IPS DF 19.7 (cell line): ENCODE measurements around the gene MB.

Experiments used
- DNase-seq: peaks from one replicate; pipeline ENCODE4 v3.0.0-alpha.2; 2013; ENCODE audit warnings: low read depth, low spot score

Gene MB

DNA sequence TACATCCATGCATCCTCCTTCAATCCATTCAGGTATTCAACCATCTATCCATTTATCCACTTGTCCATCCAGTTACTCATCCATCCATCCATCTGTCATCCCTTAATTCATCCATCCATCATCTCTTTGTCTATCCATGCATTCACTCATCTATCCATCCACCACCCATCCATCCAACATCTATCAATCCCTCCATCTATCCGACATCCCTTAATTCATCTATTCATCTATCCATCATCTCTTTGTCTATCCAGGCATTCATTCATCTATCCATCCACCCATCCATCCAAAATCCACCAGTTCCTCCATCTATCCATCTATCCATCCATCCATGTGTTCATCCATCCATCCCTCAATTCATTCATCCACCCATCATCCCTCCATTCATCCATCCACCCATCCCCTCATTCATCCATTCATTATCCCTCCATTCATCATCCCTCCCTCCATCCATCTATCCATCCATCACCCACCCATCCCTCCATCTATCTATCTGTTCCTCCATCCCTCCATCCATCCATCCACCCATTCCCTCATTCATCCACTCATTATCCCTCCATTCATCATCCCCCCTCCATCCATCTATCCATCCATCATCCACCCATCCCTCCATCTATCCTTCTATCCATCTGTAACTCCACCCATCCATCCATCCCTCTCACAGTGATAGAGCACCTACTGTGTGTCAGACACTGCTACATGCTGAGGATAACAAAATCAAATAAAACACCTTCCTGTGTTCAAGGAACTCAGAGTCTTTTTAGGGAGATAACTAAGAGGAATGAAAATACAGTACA is 1.5 kb upstream of the MB start:
- DNase-seq, result no peak

GRCh38 chr22:35616043-35616442 is 1.1 kb downstream of the MB start:
- no peak for DNase-seq

- no peak for DNase-seq
Observed at GRCh38 chr22:35615156-35615555, 2.0 kb downstream of the MB start.

GRCh38 chr22:35614404-35614803 is 2.7 kb downstream of the MB start:
- DNase-seq, result no peak

DNA sequence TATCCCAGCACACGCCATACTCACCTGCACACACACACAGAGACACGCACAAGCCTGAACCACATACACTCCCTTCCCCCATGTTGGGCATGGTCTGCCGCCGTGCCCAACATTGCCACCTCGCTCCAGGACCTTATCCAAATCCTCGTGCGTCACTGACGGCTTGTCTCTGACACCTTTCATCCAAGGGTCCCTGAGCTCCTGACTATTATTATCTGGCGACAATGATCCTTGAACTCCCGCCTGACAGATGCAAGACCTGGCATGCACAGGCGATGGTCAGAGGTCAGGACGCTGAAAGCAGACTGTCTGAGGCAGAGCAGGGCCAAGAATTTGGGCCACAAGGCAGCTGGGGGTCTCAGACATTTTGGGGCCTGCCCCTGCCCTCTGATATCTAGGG is 4.2 kb downstream of the MB start:
- no peak for DNase-seq

DNA sequence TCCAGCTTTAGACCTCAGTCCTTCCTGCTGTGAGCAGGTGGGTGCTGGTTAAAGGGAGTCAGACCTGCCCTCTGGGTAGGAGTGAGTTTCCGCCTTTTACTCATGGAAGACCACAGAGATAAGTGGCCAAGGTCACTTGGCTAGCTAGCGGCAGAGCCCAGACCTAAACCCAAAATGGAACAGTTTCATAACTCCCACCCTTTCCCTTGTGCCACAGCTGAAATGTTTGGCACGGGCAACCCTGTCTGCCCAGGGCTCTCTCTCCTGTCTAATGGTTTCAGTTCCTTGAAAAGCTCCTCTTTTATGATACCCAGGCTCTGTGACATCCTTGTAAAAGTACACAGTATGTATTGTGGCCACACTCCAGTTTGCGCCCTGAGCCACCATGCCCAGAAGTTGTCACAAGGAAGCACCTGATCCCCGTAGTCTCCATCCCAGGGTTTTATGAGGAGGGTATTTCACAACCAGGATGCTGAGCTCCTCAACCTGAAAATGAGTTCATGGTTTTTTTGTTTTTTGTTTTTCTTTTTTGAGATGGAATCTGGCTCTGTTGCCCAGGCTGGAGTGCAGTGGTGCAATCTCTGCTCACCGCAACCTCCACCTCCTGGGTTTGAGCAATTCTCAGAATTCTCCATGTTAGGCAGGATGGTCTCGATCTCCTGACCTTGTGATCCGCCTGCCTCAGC is 5.1 kb downstream of the MB start:
- DNase-seq, result no peak

DNA sequence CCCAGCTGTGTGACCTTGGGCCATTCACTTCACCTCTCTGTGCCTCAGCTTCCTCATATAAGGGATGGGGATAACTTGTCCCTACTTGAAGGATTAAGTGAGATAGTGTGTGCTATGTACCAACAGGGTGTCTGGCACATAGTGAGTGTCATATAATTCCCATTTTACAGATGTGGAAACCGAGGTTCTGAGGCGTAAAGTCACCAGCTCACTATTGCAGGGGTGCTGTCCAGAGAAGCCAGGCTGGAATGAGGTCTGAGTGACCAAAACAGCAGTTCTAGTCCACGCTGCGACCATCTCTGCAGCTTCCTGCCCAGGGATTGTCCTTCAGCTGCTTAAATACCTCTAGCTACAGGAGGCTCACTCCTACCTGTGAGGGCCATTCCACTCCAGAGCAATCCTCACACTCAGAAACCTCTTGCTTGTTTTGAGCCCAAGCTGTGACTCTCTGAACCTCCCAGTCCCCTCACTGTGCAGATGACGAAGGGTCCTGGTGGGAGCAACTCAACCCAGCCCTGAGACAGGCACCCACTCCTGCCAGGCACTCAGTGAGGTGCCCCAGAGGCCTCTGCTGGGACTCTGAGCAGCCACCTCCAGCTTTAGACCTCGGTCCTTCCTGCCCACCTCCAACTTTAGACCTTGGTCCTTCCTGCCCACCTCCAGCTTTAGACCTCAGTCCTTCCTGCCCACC is 5.8 kb downstream of the MB start:
- no peak for DNase-seq

DNA sequence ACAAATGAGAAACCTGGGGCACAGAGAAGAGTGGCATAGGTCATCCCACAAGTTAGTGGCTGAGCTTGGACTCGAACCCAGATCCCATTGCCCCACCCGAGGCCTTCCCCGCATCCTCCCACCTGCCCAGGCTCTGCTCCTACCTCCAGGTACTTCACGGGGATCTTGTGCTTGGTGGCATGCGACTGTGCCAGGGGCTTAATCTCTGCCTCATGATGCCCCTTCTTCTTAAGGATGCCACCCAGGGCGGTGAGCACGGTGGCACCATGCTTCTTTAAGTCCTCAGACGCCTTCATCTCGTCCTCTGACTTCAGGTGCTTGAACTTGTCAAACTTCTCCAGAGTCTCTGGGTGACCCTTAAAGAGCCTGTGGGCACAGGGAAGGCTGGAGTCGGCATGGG is 6.4 kb downstream of the MB start:
- no peak for DNase-seq

- no peak for DNase-seq
Observed at GRCh38 chr22:35609761-35610160, 7.4 kb downstream of the MB start.

- DNase-seq, result no peak
Observed at GRCh38 chr22:35609261-35609660, 7.9 kb downstream of the MB start.

DNA sequence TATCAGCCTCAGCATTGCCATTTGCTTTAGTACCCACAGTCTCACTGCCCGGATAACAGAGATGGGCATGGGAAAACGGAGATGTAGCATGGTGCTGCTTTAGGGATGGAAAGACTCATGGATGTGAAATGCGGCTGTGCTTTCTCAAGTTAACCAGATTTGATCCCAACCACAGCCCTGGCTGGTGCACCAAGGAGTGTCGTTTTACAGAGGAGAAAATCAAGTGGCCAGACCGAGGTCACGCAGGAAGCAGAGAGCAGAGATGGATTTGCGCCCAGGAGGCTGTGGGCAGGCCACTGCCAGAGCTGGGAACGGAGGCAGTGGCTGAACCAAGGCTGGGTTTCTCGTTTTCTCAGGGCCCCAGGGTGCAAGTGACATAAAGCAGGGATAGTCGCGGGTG is 9.0 kb downstream of the MB start:
- no peak for DNase-seq

DNA sequence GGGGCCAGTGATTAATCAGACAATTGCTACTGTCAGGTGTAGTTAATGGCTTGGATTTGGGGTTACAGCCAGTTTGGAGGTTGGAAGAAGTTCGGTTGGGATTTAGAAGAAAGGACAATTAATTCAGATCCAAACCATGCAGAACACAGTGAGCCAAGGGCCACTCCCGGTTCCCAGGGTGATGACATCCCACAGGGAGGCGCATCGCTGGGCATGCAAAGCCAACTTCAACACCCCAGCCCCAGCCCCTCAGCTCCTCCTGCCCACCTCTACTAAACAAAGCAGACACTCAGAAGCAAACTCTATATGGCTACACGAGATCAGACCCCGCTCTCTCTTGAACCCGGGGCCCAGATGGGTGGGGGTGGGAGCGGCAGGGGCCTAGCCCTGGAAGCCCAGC is 10.2 kb downstream of the MB start:
- DNase-seq, result no peak

- DNase-seq, result no peak
Observed at GRCh38 chr22:35605851-35606481, 11.2 kb downstream of the MB start.

GRCh38 chr22:35605369-35605680 is 11.8 kb downstream of the MB start:
- no peak for DNase-seq

GRCh38 chr22:35604621-35605368 is 12.3 kb downstream of the MB start:
- DNase-seq, result no peak

DNA sequence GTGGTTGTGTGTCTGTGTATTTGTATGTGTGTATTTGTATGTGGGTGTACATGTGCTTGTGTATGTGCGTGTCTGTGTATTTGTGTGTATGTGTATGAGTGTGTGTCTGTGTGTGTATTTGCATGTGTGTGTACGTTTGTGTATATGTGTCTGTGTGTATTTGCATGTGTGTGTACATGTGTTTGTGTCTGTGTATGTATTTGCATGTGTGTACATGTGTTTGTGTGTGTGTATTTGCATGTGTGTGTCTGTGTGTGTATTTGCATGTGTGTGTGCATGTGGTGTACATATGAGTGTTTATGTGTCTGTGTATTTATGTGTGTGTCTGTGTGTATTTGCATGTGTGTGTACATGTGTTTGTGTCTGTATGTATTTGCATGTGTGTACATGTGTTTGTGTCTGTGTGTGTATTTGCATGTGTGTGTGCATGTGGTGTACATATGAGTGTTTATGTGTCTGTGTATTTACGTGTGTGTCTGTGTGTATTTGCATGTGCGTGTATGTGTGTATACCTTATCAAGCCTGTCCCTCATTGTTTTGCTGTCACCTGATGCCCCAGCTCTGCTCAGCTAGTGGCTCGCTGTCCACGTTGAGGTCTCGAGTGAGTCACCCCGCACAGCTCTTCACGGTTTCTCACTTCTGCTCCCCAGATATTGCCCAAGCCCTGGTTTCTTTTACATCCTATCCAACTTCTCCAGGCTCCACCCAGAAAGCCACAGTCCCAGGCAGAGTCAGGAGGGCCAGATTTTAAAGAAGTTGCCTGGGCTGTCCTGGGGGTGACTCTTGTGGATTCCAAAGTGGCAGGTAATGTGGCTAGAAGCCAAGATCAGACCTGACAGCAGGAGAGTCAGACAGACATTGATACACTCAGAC is 15.2 kb downstream of the MB start:
- no peak for DNase-seq

- DNase-seq, result no peak
Observed at GRCh38 chr22:35601013-35601580, 16.0 kb downstream of the MB start.

- no peak for DNase-seq
Observed at GRCh38 chr22:35600476-35600875, 16.7 kb downstream of the MB start.

- DNase-seq, result no peak
Observed at GRCh38 chr22:35599364-35599763, 17.8 kb downstream of the MB start.

DNA sequence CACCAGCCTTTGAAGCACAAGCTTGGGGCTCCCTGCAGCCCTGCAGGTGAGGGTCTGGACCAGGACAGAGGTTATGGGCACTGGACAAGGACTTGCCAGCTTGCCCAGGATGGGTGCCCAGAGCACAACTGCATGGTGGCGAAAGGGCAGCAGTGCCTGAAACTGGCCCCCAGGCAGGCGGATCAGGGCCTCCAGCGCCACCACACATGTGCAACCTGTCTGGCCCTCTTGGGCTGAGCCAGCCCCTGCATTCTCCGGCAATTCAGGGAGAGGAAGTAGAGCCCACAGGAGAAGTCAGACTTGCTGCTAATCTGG is 18.8 kb downstream of the MB start:
- DNase-seq, result no peak
